ENCODE measurements around the gene EFNB1. TPM values are rescaled to one million over a fixed set of nuclear protein-coding genes. Genes with fewer than 3 reads are reported as not detected.

Gene EFNB1
- total RNA-seq, 1 donor, result 7.4 TPM

DNA sequence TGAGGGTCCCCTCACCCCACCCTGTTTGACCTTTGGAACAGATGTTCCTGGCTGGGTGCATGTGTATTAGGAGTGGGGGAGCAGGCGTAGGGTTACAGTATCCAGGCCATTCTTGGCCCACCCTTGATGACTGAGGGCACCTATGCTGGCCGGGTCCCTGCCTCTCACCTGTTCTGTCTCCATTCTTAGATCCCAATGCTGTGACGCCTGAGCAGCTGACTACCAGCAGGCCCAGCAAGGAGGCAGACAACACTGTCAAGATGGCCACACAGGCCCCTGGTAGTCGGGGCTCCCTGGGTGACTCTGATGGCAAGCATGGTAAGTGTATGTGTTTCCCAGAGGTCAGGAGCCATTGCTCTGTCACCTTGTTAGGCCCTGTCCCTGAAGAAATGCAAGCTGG, 10.9 kb downstream of the EFNB1 start:
- no peak overlapping the region for H3K4me3 ChIP-seq (ENCODE audit: low read depth, low read length)
- DNase-seq (ENCODE audit: low read depth), result no peak
- TF ChIP-seq, protein P1, sequence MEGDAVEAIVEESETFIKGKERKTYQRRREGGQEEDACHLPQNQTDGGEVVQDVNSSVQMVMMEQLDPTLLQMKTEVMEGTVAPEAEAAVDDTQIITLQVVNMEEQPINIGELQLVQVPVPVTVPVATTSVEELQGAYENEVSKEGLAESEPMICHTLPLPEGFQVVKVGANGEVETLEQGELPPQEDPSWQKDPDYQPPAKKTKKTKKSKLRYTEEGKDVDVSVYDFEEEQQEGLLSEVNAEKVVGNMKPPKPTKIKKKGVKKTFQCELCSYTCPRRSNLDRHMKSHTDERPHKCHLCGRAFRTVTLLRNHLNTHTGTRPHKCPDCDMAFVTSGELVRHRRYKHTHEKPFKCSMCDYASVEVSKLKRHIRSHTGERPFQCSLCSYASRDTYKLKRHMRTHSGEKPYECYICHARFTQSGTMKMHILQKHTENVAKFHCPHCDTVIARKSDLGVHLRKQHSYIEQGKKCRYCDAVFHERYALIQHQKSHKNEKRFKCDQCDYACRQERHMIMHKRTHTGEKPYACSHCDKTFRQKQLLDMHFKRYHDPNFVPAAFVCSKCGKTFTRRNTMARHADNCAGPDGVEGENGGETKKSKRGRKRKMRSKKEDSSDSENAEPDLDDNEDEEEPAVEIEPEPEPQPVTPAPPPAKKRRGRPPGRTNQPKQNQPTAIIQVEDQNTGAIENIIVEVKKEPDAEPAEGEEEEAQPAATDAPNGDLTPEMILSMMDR (IDR thresholded peaks at IDR 0.05; ENCODE audit: insufficient read depth, low read length), result no peak

- H3K4me3 ChIP-seq (ENCODE audit: low read depth, low read length), result no peak overlapping the region
- TF ChIP-seq, protein P1 (IDR thresholded peaks at IDR 0.05; ENCODE audit: insufficient read depth, low read length), result no peak
- no peak for DNase-seq (ENCODE audit: low read depth)
Observed at GRCh38 chrX:68840256-68840655, 11.4 kb downstream of the EFNB1 start.

GRCh38 chrX:68841251-68842049, 12.6 kb downstream of the EFNB1 start:
- no peak for DNase-seq (ENCODE audit: low read depth)
- no peak overlapping the region for H3K4me3 ChIP-seq (ENCODE audit: low read depth, low read length)
- TF ChIP-seq, protein P1 (IDR thresholded peaks at IDR 0.05; ENCODE audit: insufficient read depth, low read length), result no peak

- TF ChIP-seq, protein P1 (IDR thresholded peaks at IDR 0.05; ENCODE audit: insufficient read depth, low read length), result no peak
- H3K4me3 ChIP-seq (ENCODE audit: low read depth, low read length), result no peak overlapping the region
- DNase-seq (ENCODE audit: low read depth), result no peak
Observed at GRCh38 chrX:68842351-68842750, 13.5 kb downstream of the EFNB1 start.

DNA sequence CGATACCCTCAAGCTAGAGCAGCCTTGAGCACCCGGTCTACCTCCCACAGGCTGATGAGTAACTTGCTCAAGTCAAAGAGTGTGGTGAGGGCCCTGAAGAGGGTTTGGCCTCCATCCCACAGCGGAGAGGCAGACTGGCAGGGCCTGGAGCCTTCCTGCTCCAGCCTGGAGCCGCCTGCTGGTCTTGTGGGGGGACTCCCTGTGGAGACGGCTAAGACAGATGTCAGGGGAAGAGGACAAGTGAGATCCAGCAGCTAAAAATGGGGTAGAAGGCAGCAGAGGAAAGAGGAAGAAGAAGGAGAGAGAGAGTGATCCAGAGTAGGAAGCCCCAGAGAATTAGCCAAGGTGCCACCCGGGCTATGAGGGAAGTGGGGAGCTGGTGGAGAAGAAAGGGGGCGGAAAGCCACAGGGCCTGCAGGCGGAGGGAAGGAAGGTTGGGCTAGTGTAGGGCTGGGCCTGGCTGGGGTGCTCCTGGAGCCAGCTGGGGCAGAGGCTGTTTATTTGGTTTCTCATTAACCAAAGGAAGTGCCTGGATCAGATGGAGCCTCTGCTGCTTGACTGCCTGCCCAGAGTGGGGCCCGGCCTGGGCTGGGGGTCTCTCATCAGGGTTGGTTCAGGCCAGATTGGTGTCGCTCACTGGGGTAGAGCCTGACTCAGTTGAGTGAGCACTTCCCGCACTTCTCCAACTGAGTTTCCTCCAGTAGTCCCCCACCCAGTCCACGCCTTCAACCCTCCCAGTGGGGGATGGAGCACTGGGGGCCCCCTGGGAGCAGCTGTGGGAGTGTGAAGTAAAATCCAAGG, 14.2 kb downstream of the EFNB1 start:
- TF ChIP-seq, protein P1 (IDR thresholded peaks at IDR 0.05; ENCODE audit: insufficient read depth, low read length), result no peak
- DNase-seq (ENCODE audit: low read depth), result no peak
- H3K4me3 ChIP-seq (ENCODE audit: low read depth, low read length), result no peak overlapping the region

DNA sequence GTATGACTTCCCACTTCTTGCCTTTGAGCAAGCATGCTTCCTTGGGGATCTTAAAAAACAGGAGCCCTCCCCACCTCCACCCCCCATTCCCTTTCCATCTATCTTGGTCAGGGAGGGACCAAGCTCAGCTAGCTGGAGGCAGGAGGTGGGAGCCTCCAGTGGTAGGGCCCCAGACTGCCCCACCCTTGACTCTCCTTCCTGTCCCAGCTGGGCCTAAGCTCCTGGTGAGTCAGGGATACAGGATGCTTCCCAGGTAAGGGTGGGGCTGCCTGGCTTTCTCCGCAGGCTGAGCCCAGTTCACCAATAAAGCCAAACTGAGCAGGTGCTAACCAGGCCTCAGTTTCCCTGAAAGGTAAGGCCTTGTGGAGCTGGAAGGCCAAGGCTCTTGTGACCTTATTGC, 15.2 kb downstream of the EFNB1 start:
- TF ChIP-seq, protein P1 (IDR thresholded peaks at IDR 0.05; ENCODE audit: insufficient read depth, low read length), result no peak
- no peak for DNase-seq (ENCODE audit: low read depth)
- H3K4me3 ChIP-seq (ENCODE audit: low read depth, low read length), result no peak overlapping the region

Data from fibroblast of the aortic adventitia (primary cell).